Measurements from ENCODE around the gene DIO1.
"Not testable (repeated sequence)": the region's sequence is repeated elsewhere in the genome, so short reads cannot be mapped to it uniquely, and the experiment has no call there.

DIO1 gene

DNA sequence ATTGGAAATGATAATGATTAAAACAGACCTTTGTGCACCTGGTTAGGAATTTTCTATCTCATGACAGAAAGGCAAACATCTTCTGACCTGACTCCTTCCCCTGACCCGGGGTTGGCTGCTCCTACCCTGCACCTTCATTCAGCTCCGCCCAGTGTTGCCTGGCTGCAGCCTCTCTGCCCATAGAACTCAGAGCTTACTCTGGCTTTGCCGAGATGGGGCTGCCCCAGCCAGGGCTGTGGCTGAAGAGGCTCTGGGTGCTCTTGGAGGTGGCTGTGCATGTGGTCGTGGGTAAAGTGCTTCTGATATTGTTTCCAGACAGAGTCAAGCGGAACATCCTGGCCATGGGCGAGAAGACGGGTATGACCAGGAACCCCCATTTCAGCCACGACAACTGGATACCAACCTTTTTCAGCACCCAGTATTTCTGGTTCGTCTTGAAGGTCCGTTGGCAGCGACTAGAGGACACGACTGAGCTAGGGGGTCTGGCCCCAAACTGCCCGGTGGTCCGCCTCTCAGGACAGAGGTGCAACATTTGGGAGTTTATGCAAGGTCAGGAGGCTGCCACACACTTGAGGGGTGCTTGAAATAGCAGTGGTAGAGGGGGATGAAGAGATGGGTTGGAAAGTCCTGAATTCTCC lies at the start of gene DIO1:
Gene DIO1, plus strand, starts transcription at position 189 of the 638 bp plus-strand sequence. Its CDS starts 24 bp downstream, at position 213.
- DNase-seq, result no peak

DNA sequence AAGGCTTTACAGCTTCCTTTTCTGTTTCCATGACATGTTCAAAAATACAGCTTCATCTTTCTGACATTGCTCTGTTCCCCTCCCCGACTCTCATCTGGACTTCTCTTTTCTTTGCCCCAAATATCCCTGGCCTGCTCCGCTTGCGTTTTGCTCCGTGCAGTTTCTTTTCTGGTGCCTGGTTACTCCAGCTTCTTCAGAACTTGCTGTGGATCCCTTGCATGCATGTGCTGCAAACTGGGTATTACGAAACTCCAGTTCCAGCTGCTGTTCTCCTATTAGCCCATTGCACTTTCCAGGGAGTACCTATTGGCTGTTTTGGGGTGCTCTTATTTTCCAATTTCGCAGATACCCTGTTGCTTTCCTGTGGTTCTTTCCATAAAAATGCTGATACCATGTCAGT lies 46.0 kb upstream of the DIO1 start:
- no peak for DNase-seq

DNA sequence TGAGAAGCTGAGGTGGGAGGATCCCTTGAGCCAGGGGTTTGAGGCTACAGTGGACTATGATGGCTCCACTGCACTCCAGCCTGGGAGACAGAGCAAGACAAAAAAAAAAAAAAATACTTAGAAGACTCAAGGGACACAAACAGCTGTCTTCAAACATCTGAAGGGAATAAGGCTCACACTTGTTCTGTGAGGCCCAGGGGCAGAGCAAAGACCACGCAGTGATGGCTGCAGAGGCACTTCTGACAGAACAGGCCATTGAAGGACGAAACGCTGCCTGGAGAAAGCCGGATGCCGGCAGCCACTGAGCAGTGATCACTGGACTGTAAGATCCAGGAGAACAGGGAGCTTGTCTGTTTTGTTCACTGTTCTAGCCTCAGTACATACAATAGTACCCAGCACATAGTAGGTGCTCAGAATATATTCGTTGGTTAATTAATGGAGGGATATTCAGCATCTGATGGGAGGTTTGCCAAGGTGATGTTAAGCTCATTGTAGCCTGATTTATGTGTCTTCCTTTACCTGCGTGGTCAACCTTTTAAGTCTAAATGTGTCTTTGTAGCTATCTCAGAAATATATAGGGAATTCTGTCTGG lies 43.8 kb upstream of the DIO1 start:
- DNase-seq, result no peak

DNA sequence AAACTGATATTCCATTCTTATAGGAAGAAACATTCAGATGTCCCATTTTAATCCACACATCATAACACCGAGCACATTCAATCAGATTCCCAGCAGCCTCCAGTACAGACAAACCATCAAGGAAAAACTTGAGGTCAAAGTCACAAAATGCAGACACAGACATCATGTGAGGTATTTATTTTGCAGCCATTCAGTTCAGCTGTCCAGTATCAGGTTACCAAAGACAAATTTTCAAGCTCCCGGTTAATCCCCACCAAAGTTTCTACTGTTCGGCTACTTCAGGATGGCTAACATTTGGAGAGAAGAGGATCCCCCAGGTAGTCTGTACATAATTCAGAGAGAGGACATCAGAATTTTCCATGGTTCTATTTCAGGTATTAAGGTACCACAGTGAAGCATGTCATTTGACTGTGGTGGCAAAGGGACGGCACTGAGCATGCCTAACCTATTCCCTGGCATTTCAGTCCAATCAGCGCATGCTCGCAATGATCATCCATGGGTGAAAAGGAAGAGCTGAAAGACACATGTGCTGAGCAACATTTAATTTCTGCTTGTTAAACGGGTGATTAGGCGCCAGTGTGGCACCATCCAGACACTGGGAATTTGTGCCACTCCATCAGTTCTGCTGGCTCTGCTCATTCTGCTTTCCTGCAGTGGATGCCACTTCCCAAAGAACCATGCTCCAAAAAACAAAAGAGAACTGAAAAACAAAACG lies 42.3 kb upstream of the DIO1 start:
- no peak for DNase-seq

DNA sequence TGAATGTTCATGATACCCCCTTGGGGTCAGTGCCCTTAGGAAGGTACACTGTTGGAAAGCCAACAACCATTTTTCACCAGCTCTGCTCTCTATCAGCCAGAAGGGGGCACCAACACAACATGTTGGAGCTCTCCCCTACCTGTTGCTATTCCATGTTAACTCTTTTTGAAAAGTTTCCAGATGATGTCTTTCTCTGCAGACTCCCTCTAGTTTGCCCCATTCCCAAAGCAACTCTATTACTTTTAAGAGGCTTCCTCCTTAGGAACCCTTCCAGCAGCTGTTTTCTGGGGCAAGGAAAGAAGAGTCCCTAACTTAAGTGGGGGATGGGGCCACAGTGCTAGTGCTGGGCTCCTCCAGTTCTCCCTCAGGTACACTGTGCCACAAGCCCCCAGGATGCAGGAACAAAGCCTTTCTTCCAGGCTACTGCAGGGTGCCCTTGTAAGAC lies 33.0 kb upstream of the DIO1 start:
- DNase-seq, result peak; percentile 46

DNA sequence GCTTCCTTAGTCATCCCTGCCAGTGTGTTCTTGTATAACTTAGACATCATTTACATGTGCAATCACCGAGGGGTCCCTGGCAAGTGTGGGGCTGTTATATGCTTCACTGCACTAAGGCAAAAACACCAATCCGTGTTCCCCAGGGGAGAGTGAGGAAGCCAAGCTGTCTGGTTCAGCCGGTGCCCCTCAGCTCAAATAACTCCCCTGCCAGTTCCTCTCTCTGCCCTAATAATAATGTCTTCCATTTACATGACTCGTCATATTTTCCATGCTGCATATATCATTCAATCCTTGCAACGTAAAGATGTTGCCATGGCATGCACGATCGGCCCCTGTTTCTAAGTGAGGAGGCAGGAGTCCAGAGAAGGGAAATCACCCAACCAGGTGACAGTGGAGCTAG lies 31.5 kb upstream of the DIO1 start:
- DNase-seq, result no peak

DNA sequence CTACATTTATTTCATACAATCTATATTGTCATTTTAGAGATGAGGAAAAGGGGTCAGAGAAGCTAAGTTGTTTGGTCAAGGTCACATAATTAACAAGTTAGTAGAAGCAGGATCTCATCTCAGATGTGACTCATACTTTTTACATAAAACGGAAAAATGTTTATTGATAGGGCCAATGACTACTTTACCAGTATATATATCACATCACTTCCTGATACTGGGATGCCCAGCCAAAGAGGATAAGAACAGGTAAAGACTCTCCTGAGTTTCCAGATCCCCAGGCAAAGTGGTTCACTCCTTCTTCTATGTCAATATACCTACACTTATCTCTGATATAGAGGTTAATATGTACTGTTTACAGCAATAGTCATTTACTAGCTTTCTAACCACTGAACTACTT lies 25.4 kb upstream of the DIO1 start:
- no peak for DNase-seq

DNA sequence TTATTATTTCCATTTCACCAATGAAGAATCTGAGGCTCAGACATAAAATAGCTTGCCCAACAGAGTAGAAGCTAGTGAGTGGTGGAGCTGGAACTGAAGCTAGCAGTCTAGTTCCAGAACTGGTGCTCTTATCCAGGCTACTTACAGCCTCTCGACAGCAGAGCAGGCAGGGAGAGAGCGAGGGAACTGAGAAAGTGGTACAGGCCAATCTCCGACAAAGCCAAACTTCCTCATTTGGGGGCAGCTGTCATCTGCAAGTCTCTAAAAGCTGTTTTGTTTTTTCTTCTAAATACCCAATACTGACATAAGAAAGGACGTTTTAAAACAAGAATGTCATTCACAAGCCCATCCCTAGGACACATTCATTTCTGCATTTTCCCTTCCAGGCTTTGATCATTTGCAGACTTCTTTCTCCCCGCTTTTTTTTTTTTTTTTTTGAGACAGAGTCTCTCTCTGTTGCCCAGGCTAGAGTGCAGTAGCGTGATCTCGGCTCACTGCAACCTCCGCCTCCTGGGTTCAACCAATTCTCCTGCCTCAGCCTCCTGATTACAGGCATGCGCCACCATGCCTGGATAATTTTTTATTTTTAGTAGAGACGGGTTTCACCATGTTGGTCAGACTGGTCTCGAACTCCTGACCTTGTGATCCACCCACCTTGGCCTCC lies 24.4 kb upstream of the DIO1 start:
- no peak for DNase-seq

DNA sequence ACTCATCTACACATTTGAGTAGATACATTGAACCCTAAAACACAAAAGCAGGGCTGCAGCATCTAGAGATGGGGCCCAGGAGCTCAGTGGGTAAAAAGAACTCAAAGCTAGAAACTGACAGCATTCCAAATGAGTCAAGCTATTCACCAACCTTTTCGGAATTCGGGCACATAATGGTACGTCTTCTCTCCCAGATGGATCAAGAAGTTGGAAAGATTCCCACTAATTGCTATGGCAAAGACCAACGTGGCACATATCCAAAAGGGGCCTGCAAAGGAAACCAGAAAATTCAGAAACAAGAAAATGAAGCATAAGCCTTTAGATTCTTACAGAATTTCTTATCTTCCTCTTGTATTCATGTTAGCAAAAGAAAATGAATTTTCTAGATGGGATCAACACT lies 22.8 kb upstream of the DIO1 start:
- no peak for DNase-seq

DNA sequence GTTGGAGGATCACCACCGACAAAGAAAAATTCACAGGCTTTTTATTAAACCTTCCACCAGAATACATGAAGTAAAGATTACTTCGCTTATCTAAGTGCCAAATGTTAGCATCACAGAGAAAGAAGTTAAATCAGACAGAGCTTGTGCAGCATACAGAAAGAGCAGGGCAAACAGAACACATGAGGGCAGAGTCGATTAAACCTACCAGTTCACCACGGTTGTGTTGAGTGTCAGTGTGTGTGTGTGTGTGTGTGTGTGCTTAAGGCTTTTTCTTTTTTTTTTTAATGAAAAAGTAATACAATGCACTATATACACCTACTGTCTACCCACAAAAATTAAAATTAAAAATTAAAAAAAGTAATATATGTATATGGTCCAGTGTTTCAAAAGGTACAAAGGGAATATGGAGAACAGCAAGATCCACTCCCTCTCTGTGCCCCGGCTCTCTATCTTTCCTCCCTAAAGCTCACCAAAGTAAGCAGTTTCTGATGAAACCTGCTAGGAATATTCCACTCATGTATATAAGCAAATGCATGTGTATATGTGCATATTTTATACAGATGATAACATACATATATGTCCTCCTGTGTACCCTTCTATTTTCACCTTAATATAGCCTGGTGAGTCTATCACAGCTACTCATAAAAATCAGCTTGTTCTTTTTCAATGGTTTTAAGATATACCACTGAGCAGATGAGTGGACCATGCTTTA lies 22.1 kb upstream of the DIO1 start:
- no peak for DNase-seq

DNA sequence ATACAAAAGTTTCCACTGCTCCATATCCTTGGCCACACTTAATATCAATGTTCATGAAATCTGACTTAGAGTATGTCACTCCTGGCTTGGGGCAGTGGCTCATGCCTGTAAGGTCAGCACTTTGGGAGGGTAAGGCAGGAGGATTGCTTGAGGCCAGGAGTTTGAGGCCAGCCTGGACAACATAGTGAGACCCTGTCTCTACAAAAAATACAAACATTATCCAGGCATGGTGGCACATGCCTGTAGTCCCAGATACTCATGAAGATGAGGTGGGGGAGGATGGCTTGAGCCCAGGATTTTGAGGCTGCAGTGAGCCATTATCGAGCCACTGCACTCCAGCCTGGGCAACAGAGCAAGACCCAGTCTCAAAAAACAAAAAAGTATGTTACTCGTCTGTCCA lies 18.8 kb upstream of the DIO1 start:
- not testable (repeated sequence) for DNase-seq

DNA sequence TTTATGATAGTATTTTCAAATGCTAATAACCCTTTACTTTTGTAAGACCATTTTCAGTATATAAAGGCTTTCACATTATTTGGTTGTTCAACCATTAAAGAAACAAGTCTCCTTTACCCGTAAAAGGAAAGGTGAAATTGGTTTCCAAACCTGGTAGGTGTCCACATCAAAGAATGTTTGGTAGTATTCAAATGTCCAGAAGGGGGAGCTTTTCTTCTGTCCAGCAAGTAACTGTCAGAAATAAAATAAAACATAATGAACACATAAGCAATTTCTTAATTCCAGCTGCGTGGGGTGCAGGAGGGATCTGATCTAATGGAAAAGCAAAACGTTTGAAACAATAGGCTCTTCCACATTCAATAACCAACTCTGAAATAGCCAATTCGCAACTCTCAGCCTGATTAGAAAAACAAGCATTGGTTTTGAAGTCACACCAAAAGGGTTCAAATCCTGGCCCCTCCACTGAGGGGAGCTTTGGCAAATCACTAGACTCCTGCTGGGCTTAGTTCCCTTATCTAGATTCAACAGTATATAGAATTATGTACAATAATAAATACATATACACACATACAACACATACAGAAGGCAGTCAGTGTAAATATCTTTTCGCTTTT lies 15.4 kb upstream of the DIO1 start:
- DNase-seq, result peak; percentile 40

DNA sequence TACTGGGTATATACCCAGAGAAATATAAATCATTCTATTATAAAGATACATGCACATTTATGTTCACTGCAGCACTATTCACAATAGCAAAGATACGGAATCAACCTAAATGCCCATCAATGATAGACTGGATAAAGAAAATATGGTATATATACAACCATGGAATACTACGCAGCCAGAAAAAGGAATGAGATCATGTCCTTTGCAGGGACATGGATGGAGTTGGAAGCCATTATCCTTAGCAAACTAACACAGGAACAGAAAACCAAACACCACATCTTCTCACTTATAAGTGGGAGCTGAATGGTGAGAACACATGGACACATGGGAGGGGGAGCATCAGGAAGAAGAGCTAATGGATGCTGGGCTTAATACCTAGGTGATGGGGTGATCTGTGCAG lies 12.1 kb upstream of the DIO1 start:
- DNase-seq, result not testable (repeated sequence)

DNA sequence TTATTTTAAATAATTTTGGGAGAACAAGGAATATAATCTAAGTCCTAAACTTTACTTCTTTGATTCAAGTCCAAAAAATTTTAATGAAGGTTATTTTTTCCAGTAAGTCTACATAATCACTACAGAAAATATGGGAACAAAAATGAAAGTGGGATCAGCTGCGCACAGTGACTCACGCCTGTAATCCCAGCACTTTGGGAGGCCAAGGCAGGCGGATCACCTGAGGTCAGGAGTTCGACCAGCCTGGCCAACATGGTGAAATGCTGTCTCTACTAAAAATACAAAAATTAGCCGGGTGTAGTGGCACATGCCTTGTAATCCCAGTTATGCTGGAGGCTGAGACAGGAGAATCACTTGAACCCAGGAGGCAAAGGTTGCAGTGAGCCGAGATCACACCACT lies 10.4 kb upstream of the DIO1 start:
- DNase-seq, result not testable (repeated sequence)

DNA sequence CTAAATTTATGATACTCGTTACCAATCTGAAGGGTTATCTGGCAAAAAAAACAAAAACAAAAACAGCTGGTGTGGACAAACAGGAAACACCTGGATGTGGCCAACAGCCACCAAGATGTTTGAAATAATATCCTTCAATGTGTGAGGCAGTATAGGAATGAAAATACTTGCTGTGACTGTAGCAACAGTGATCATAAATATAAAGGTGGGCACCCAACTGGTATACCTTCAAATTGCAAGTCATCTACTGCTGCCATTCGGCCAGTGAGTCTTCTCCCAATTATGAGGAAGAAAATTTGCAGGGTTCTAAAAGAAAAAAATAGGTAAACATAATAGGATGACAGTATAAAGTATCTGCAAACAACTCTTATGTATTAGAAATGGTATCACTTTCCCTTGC lies 5.3 kb upstream of the DIO1 start:
- DNase-seq, result no peak

DNA sequence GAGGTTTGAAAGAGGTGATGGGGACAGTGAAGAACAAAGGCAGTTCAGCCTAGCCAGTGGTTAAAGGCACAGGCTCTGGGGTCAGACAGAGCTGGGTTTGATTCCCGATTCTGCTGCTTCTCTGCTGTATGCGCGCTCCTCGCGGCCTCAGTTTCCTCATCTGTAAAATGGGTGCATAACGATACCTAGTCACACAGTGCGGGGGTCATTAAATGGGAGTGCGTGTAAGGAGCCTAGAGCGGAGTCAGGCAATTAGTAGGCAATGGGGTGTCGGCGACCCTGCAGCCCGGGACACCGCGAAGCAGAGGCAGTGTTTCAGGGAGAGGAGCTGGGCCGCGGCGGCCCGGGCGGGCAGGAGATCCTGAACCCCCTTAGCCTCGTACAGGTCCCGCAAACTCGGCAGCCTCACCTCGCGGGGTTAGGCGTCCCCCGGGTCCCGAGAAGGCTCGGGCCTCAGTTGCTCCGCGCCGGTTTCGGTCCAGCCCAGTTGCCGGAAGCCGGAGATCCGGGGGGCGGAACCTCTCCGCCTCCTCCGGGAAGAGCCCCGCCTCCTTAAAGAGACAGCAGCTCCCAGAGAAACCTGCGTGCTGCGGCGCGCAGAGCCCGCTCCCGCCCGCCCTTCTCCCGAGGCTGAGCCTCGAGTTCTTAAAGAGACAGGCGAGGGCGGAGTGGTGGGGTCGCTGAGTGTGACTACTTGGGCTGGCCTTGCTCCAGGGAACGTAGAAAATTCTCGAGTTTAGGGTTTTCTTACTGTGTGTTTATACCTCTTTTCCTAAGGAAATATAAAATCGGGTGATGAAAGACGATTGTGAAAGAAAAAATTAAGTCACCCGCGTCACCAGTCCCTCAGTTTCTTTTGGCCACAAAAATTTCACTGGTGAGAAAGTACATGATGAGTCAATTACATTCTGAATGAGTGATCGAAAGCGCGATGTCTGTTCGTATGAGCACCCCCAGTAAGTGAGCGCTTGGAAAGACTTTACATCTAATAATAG lies 4.4 kb upstream of the DIO1 start, which contains the start of gene YIPF1:
Gene YIPF1, minus strand, starts transcription at position 494 of the 995 bp plus-strand sequence. CDS start 860 bp downstream, outside the sequence.
- peak; percentile 82 for DNase-seq

DNA sequence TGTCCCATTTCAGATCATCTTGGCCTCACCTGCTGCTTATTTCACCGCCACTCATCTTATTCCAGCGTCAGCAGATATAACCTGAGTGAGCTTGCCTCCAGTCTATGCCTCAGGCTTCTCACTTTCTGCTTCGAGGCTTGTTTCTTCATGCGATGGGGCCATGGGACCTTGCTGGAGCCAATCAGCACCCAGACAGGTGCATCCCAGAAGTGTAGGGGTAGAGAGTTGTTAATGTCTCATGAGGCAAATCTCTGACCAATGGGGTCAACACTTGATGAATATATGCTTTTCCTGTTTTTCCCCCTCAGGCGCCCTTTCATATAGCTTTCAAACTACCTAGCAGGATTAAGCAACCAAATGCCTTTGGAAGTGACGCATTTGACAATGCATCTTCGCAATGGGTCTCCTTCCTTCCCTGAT lies 3.5 kb upstream of the DIO1 start:
- DNase-seq, result no peak

DNA sequence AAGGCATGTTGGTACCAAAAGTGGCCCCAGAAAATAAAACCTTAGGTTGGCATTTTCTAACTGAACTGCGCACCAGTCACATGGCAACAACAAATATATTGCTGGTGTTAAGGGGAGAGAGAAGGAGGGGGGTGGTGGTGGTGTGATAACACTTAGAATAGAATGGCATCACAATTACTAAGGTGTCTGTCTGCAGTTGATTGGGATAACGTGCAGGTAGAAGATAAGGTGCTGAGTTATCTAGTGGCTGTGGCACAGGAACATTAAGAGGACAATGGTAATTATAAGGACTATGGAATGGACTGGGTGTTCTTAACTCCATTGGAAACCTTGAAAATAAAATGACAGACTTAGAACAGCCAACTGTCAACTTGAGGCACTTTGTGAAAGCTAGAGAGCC lies 3.0 kb upstream of the DIO1 start:
- no peak for DNase-seq

DNA sequence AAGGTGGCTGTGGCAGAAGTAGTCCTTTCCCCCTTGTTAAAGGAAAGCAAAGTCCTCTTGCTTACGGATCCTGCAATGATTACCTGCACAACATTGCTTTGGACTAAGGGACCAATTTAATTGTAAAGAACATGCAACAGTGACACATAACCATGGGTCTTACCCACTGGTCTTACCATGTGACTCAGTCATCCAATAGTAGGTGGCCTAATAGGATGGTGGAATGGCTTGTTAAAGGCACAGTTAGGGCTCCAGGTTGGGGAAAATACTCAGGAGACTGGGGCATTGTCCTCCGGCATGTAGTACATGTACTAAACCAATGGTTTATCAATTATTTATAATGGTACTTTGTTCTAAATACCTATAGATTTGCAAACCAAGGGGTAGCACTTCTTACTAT lies 2.3 kb upstream of the DIO1 start:
- DNase-seq, result no peak

DNA sequence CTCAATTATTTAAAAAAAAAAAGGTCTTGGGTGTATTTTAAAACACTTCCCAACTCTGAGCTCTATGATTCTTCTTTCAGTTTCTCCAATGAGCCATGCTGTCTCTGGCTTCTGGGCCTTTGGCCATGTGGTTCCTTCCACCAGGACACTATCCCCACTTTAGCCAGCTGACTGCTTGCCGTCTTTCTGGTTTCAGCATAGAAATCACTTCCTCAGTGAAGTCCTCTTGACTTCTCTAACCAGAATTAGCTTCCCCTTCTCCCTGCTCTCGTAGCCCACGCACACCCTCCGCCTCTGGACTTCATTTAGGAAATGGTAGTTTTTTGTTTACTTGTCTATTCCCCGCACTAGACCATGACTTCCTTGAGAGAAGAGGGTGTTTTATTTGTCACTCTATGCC lies 1.1 kb upstream of the DIO1 start:
- no peak for DNase-seq

DNA sequence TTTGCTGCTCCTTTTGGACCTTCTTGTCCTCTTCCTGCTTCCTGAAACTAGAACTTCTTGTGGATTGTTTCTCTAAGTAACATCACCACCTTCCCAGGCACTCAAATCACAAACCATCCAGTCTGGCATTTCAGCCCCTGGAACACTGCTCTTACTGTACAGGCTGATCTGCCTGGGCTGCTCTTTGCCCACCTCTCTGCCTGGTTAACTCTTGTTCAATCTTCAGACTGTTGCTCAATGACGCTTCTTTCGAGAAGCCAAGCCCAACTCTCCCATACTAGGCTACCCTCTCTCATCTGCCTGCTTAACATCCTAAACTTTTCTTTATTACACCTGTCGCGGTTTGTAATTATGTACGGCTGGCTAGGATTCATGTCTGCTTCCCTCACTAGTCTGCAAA lies 657 bp downstream of the DIO1 start:
- no peak for DNase-seq

All from kidney glomerular epithelial cell (primary cell).